HG02938 (cell line): Measurements from ENCODE around the gene SUPT16H.

ENCODE experiments used
- ATAC-seq: cut with Tn5 transposase; IDR thresholded peaks from one replicate; pipeline ENCODE4 v1.9.1; 2021; ENCODE audit warnings: mild to moderate bottlenecking, moderate library complexity; ENCODE audit not compliant: unreplicated experiment

The SUPT16H gene

DNA sequence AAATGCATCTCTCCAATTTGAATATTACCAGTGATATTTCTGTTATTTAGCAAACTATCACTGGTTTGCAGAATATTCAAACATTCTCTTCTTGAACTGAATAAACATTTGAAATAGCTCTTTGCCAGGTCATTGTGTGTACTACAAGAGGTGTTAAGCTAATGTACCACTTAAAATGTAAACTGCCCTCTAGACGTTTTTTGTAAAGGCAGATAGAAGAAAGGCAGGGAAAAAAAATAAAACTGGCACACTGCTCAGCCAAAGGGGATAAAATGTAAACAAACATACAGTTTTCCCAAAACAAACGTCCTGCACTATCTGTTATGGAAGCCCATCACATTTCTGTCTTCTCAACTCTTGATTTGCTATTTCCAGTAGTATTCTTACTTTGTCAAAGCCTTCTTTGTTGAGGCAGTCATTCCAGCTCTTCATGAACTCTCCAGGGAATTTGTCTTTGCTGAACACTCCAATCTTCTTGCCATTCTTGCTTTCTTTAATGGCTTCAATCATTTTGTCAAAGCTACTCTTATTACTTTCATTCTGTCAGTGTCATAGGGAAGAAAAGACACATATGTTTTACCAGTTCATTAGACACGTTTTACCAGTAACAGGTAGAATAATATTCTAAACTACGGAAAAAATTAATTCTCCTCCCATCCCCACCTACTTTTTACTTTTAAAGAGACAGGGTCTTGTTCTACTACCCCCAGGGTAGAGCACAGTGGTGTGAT lies 13.7 kb downstream of the SUPT16H start:
- ATAC-seq, result no peak

DNA sequence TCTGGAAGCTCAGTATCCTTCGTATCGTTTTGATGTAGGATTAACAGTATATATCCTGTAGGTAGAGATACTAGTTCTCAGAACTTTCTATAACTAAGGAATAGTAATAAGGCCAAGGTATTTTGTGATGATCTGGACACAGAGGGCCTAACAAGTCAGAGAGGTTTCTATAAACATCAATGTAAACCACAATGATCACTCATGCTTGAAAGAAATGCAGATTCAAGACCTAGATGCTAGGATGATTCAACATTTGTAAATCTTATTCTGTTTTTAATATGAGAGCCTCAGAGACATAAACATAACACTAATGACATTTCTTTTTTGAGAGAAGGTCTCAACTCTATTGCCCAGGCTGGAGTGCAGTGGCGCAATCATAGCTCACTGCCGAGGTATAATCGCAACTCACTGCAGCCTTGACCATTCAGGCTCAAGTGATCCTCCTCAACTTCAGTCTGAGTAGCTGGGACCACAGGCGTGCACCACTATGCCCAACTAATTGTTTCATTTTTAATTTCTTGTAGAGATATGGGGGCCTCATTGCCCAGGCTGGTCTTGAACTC lies 16.2 kb downstream of the SUPT16H start:
- ATAC-seq, result no peak

DNA sequence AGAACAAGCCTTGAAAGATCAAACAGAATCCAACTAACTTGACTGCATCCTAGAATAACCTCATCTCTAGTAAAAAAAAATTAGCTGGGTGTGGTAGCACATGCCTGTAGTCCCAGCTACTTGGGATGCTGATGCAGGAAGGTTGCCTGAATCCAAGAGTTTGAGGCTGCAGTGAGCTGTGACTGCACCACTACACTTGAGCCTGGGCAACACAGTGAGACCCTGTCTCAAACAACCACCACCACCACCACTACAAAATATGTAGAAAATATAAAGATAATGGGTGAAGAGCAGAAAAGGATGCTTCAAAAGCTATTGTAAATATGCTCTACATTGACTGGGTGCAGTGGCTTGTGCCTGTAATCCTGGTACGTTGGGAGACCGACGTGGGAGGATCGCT lies 27.3 kb downstream of the SUPT16H start:
- ATAC-seq, result no peak

DNA sequence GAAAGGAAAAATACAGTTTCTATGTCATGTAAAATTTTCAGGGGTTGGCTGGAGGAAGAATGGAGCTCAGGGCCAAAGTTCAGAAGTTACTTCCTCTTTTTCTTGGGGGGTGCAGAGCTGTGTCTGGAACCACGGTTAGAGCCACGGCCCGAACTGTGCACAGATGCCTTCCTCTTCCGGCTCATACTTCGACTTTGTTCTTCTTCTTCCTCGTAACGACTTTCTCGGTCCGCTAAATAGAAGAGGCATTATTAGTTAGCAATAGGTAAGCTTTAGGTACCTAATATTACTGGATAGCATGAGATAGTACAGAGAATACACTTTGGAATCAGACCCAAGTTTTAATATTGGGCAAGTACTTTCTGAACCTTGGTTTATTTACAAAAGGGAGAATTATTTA lies 31.2 kb downstream of the SUPT16H start:
- peak; percentile 52 for ATAC-seq

DNA sequence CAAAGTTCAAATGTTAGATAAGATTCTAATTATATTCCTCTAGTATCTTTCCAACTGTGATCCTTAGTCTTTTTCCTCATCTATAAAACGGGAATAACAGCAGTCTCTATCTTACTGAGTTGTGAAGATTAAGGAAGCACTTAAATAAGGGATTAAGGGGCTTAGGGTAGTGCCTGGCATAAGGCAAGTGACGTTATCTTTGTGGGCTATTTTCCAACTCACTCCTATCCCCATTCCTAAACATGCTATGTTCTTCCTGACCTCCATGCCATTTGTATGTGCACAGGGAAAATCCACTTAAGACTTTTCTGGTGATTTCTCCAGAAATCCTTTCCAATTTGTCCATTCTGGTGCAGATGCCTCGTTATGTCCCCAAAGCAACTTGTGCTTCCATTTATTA lies 33.3 kb downstream of the SUPT16H start:
- ATAC-seq, result no peak

DNA sequence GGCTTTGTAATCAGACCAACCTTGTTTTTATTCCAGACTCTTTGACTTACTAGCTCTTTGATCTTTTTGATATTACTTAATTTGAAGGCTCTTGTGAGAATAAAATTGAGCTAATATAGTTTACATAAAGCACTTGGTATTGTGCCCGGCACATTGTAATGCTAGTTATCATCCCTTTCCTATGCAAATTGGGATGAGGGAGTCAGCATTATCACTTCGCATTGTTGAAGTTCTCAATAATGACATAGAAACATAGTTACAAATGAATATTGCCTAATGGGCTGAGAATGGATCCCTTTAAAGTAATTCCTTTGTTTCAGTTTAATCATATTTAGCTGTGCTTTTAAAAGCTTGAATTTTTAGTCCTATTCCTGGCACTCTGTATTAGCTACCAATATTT lies 36.6 kb downstream of the SUPT16H start:
- ATAC-seq, result no peak

GRCh38 chr14:21346532-21347135 lies 37.2 kb downstream of the SUPT16H start:
- no peak for ATAC-seq

- no peak for ATAC-seq
Measured at GRCh38 chr14:21343035-21343794, 40.6 kb downstream of the SUPT16H start.

DNA sequence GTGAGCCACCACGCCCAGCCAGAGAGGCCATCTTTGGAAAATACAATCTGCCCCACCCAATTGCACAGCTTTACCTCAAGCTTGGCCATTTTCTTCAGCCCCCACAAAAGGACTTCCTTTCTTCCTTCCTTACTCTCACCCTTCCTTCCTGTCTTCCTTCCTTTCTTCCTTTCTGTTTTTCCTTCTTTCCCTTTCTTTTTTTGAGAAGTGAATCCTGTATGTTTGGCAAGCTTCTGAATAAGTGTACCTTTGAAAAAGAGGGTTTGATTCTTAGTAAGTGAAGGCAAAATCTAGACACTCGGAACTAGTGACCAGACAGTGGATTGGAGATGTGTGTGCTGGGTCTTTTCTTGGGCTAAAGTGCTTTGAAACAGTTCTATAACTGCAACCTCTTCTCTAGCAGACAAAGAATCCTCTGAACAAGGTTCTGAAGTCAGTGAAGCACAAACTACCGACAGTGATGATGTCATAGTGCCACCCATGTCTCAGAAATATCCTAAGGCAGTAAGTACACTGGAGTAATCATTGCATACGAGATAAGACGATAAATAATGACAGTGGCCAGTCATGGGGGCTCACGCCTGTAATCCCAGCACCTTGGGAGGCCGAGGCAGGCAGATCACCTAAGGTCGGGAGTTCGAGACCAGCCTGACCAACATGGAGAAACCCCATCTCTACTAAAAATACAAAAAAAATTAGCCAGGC lies 49.5 kb downstream of the SUPT16H start:
- ATAC-seq, result no peak

GRCh38 chr14:21332950-21333349 lies 50.9 kb downstream of the SUPT16H start:
- no peak for ATAC-seq

GRCh38 chr14:21326972-21327371 lies 56.8 kb downstream of the SUPT16H start:
- no peak for ATAC-seq

- ATAC-seq, result no peak
Measured at GRCh38 chr14:21322716-21323115, 61.1 kb downstream of the SUPT16H start.

GRCh38 chr14:21320913-21321312 lies 62.9 kb downstream of the SUPT16H start:
- no peak for ATAC-seq

DNA sequence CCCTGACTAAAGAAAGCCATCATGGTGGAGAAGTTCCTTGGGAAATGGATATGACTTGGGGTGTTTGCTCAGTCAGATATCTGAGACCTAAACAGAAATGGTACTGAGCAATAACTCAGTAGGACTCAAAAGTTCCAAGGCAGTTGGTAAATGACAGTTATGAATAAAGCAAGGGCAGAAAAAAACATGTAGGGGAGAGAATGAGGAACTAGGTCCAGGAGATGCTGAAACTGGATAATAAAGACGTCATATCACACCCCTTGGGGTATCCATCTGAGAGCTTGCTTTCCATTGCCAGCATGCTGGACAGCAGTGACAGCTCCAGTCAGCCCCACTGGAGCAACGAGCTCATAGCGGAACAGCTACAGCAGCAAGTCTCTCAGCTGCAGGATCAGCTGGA lies 66.4 kb downstream of the SUPT16H start:
- ATAC-seq, result no peak

DNA sequence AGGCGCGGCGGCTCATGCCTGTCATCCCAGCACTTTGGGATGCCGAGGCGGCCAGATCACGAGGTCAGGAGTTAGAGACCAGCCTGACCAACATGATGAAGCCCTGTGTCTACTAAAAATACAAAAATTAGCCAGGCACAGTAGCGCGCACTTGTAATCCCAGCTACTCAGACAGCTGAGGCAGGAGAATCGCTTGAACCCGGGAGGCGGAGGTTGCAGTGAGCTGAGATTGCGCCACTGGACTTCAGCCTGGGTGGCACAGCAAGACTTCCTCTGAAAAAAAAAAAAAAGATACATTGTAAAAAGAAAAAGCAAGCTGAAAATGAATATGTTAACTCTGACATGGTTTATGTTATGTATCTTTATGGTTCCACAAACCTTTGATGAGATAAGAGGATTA lies 70.3 kb downstream of the SUPT16H start:
- ATAC-seq, result no peak

GRCh38 chr14:21311614-21312013 lies 72.2 kb downstream of the SUPT16H start:
- ATAC-seq, result no peak

- no peak for ATAC-seq
Measured at GRCh38 chr14:21309956-21310355, 73.9 kb downstream of the SUPT16H start.

DNA sequence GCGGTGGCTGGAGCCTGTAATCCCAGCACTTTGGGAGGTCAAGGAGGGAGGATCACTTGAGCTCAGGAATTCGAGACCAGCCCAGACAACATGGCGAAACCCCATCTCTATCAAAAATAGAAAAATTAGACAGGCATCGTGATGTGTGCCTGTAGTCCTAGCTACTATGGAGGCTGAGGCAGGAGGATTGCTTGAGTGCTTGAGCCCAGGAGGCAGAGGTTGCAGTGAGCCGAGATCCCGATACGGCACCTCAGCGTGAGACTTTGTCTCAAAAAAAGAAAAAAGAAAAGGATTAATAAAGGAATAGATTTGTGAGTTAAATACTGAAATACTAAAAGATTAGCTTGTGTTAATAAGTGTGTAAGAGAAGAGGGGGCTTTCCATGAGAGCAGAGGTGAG lies 74.6 kb downstream of the SUPT16H start:
- no peak for ATAC-seq

DNA sequence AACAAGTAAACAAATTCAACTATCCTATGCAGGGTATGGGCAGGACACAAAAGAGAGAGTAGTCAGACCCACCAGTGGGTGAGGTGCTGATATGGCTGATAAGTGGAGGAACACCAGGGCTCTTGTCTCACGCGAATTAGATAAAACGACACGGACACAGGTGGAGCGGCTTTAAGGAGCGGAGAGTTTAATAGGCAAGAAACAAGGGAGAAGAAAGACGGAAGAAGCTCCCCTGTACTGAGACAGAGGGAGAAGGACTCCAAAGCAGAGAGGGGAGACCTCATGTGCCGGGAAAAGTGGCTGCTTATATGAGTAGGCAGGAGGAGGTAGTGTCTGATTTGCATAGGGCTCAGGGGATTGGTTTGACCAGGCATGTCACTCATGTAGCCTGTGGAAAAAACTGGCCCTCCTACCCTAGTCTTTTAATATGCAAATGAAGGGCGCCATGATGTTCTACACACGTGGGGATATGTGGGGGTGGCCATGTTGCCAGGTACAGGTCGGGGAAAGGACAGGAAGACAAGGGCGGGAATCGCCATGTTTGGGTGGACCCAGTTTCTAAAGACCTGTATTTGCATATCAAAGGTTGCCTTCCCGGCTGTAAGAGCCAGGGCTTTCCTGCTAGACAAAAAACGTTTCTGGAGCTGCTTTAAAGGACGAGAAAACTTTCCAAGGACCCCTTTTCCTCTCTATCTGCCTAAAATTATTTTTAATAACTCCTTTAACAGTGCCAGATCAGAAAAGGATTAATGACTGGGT lies 75.2 kb downstream of the SUPT16H start:
- peak; percentile 83 for ATAC-seq

DNA sequence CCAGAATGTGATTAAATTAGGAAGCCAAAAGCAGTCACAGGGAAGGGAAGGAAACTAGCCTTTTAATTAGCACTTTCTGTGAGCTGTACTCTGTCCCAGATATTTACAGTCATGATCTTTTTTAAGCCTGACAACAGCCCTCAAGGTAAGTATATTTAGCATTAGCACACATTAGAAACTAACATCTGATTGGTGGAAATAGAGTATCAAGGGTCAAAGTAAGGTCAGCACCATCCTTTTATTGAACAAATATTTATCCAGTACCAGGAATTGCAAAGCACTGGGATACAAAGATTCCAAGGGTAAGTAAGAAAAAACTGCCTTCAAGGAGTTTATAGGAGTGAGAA lies 75.7 kb downstream of the SUPT16H start:
- ATAC-seq, result no peak

- ATAC-seq, result no peak
Measured at GRCh38 chr14:21307637-21308036, 76.2 kb downstream of the SUPT16H start.
